Stimulated activated naive B cell treated with anti-CD40 and anti-IgM and Interleukin-4, amounts not matched to agents 10 μg/mL and 1 μg/mL and 100 μg/mL, for 72 hours (primary cell): ENCODE measurements around the gene FYB2.

Experiments used
- ATAC-seq, 2 donors: fragments of 150-1000 bp; cut with Tn5 transposase; replicated peaks; 2 replicates each; pipeline ENCODE4 v1.10.0; 2021; ENCODE audit warnings: moderate library complexity in 1 of 2
- DNase-seq: peaks from one replicate; pipeline ENCODE4 v3.0.0; 2021
- H3K27ac Mint-ChIP-seq: one replicate; pipeline ENCODE4 v1.8.0; 2022; ENCODE audit warnings: mild to moderate bottlenecking, mixed read lengths
- H3K27me3 Mint-ChIP-seq, 2 donors: one replicate each; pipeline ENCODE4 v1.8.0; 2022; ENCODE audit warnings: mixed read lengths in 2 of 2
- H3K36me3 Mint-ChIP-seq, 2 donors: one replicate each; pipeline ENCODE4 v1.8.0; 2022; ENCODE audit warnings: mixed read lengths in 2 of 2, mild to moderate bottlenecking in 1 of 2
- H3K4me1 Mint-ChIP-seq, 2 donors: one replicate each; pipeline ENCODE4 v1.8.0; 2022; ENCODE audit warnings: mixed read lengths in 2 of 2, mild to moderate bottlenecking in 1 of 2
- H3K4me3 Mint-ChIP-seq, 2 donors: one replicate each; pipeline ENCODE4 v1.8.0; 2022; ENCODE audit warnings: mild to moderate bottlenecking in 2 of 2, mixed read lengths in 2 of 2, moderate library complexity in 1 of 2
- H3K9me3 Mint-ChIP-seq, 2 donors: one replicate each; pipeline ENCODE4 v1.8.0; 2022; ENCODE audit warnings: mixed read lengths in 2 of 2, mild to moderate bottlenecking in 1 of 2

The FYB2 gene, protein sequence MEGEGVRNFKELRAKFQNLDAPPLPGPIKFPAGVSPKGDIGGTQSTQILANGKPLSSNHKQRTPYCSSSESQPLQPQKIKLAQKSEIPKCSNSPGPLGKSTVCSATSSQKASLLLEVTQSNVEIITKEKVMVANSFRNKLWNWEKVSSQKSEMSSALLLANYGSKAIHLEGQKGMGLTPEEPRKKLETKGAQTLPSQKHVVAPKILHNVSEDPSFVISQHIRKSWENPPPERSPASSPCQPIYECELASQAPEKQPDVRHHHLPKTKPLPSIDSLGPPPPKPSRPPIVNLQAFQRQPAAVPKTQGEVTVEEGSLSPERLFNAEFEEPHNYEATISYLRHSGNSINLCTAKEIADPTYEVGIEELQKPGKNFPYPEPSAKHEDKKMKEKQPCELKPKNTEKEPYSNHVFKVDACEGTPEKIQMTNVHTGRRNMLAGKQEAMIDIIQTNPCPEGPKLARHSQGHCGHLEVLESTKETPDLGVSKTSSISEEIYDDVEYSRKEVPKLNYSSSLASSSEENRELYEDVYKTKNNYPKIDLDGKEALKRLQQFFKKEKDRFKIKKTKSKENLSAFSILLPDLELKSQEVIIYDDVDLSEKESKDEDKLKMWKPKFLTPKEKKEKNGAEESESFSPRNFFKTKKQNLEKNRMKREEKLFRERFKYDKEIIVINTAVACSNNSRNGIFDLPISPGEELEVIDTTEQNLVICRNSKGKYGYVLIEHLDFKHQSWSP

DNA sequence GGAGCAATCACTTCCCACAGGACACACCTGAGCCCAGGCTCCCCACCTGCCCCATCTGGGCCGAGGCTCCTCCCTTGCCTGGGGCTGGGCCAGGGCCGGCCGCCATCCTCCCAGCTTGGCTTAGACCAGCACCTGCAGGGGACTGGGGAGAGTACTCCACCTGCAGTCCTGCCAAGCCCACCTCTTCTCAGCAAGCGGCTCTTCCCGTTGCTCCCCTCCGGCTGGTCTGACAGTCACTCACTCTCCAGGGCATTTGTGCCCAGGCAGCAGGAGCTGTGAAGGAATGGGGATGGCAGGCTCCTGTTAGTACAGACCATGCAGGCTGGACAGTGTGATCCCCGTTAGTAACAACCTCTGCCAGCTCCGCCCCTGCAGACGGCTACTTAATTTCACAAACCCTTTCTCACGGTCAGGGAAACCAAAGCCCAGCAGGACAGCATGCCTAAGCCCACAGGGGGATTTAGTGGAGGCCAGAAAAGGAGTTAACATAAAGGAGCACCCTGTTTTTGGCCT, at the start of gene FYB2:
FYB2 (minus strand) TSS at position 18 of the 513 bp plus-strand sequence. CDS start 114 bp downstream, outside the sequence.
- peaks cover 0 to 5% of the 10 kb centered on the region in 2 donors for H3K36me3 Mint-ChIP-seq
- H3K4me1 Mint-ChIP-seq: peaks cover 5% of the 10 kb centered on the region in 2 donors
- H3K27ac Mint-ChIP-seq: no peak within 1 kb of the TSS
- H3K27me3 Mint-ChIP-seq: peaks cover 26 to 33% of the 10 kb centered on the region in 2 donors
- peaks cover 6 to 7% of the 10 kb centered on the region in 2 donors for H3K9me3 Mint-ChIP-seq
- DNase-seq: no peak
- ATAC-seq: no peak
- no peak within 1 kb of the TSS for H3K4me3 Mint-ChIP-seq

DNA sequence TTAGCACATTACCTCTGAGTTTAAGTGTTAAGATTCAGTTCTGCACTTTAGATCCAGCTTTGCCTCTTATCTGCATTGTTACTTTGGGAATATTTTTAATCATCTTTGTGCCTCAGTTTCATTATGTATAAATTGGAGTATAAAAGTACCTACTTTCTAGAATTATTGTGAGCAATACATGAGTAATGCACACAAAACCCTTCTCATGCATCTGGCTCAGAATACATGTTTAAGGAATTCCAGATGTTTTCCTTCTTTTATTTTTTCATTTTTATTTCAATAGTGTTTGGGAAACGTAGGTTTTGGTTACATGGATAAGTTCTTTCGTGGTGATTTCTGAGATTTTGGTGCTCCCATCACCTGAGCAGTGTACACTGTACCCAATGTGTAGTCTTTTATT, 49.6 kb upstream of the FYB2 start:
- ATAC-seq (no peak), DNase-seq (no peak)
- H3K4me3 Mint-ChIP-seq: no peak overlapping the region
- H3K36me3 Mint-ChIP-seq: no peaks in the 10 kb centered on the region
- H3K9me3 Mint-ChIP-seq: no peaks in the 10 kb centered on the region
- H3K4me1 Mint-ChIP-seq: no peaks in the 10 kb centered on the region
- no peak overlapping the region for H3K27ac Mint-ChIP-seq
- H3K27me3 Mint-ChIP-seq: peaks cover 0 to 15% of the 10 kb centered on the region in 2 donors

DNA sequence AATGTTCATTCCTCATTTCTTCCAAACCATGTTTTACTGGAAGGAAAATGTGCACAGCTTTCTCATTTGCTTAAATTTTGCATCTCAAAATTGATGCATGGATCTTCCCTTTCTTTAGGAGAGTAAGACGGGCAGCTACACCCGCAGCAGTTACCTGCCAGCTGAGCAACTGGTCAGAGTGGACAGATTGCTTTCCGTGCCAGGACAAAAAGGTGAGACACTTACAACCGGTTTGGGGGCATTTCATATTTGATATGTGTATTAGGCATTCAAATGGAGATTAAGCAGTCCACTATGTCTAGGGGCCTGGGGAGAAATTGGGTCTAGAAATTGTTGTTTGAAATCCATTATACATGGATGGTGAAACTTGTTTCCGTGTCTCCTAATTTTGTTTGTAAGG, 48.3 kb upstream of the FYB2 start:
- Mint-ChIP-seq H3K4me1 (no peaks in the 10 kb centered on the region), H3K27me3 (peaks cover 0 to 15% of the 10 kb centered on the region in 2 donors), H3K27ac (no peak overlapping the region), H3K9me3 (no peaks in the 10 kb centered on the region), H3K36me3 (no peaks in the 10 kb centered on the region), H3K4me3 (no peak overlapping the region)
- DNase-seq (no peak), ATAC-seq (no peak)

DNA sequence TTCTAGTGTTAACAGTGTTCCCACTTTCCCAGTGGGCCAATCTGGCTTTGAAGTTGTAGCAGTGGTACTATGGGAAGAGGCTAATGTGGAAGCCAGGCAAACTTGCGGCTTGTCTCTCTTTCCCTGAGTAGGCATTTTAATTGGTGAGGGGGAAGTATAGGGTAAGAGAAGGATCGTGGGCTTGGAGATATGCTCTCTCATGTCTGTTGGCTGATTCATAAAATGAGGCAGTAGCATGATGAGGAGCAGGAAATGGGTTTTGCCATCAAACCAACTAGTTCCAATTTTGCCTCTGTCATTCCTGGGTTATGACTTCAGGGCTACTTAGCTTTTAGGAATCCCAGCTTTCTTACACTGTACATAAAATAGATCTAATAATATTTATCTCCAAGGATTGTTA, 47.5 kb upstream of the FYB2 start:
- H3K4me3 Mint-ChIP-seq: no peak overlapping the region
- no peaks in the 10 kb centered on the region for H3K4me1 Mint-ChIP-seq
- DNase-seq: no peak
- peaks cover 0 to 15% of the 10 kb centered on the region in 2 donors for H3K27me3 Mint-ChIP-seq
- no peaks in the 10 kb centered on the region for H3K9me3 Mint-ChIP-seq
- H3K36me3 Mint-ChIP-seq: no peaks in the 10 kb centered on the region
- no peak for ATAC-seq
- no peak overlapping the region for H3K27ac Mint-ChIP-seq

DNA sequence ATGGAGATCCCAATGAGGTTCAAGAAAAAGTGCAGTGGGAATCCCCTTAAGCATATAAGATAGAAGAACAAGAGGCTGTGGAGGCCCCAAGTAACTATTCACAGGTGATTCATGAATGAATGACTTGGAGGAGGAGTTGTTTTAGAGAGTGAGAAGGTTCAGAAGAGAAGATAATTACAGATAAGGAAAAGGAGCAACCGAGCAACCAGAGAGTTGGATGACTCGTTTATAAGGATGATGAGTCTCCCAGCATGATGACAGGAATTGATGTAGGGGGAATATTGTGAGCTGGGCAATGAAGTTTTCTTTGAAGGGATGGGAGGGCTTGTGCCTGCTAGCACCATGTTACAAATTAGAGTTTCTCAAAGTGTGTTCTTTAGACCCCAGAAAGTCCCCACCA, 45.2 kb upstream of the FYB2 start:
- ATAC-seq (no peak), DNase-seq (no peak)
- H3K4me1 Mint-ChIP-seq: no peaks in the 10 kb centered on the region
- no peak overlapping the region for H3K4me3 Mint-ChIP-seq
- H3K9me3 Mint-ChIP-seq: peaks cover 2 to 4% of the 10 kb centered on the region in 2 donors
- H3K27me3 Mint-ChIP-seq: peaks cover 0 to 5% of the 10 kb centered on the region in 2 donors
- H3K36me3 Mint-ChIP-seq: no peaks in the 10 kb centered on the region
- no peak overlapping the region for H3K27ac Mint-ChIP-seq

DNA sequence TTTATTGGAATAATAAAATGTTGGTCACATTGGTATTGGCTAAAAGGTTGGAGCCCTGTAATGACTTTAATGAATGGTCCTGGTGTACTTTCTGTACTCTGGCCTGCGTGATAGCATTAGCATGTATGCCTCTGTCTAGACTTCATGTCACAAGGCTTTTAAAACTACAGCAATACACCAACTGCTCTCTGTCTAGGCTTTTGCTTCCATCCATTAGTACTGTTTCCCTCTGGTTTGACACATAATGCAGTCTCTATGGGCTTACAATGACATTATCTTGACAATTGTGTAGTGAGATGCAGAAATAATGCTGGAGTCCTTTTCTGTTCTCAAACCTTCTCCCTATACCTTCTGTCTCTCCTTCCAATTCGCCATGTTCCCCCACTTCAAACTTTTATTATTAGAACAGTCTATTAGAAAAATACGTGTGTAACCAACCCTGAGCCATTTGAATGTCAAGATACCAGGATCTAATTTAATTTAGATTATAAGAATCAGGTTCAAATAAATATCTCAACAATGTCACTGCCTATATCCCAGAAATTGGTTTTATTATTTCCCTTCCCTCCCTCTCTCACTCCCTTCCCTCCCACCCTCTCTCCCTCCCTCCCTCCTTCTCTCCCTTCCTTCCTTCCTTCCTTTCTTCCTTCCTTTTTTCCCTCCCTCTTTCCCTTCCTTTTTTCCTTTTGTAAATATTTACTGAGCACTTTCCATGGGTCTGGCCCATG, 44.2 kb upstream of the FYB2 start:
- Mint-ChIP-seq H3K4me3 (no peak overlapping the region), H3K27me3 (peaks cover 0 to 5% of the 10 kb centered on the region in 2 donors), H3K9me3 (peaks cover 2 to 4% of the 10 kb centered on the region in 2 donors), H3K36me3 (no peaks in the 10 kb centered on the region), H3K27ac (no peak overlapping the region), H3K4me1 (no peaks in the 10 kb centered on the region)
- DNase-seq: no peak
- no peak for ATAC-seq

DNA sequence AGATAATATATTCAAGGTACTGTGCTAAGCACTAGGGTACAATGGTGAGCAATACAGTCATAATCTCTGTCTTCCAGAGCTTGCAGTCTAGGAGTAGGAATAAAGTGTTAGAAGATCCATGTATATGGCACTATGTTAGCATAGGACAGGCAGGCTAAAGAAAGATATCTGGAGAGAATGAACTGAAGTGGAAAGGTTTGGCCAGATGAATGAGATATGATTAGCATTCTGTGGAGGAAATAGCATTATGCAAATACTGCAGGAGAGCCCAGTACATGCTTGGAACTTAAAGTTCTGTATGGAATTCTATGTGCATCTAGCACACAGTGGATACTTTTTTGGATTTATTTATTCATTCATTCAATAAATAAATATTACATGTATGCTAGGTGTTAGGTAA, 40.1 kb upstream of the FYB2 start:
- Mint-ChIP-seq H3K27me3 (peaks cover 0 to 6% of the 10 kb centered on the region in 2 donors), H3K4me3 (no peak overlapping the region), H3K36me3 (no peaks in the 10 kb centered on the region), H3K27ac (no peak overlapping the region), H3K9me3 (peaks cover 2 to 4% of the 10 kb centered on the region in 2 donors), H3K4me1 (no peaks in the 10 kb centered on the region)
- ATAC-seq (no peak), DNase-seq (no peak)

DNA sequence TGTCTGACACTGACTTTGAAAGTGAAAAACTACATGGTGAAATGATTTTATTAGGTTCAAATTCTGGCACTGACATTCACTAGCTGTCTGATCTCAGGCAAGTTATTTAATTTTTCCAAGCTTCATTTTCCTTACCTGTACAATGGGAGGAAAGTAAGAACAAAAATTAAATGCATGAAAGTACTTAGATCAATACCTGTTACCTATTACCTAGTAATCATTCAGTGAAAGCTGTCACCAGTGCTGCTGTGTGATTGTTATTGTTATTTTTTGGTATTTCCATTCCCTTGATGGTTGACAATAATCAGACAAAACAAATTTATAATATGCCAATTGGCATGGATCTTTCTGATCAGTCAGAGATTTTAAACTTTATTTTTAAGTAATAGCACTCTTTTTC, 37.0 kb upstream of the FYB2 start:
- ATAC-seq: no peak
- no peak overlapping the region for H3K27ac Mint-ChIP-seq
- peaks cover 12 to 13% of the 10 kb centered on the region in 2 donors for H3K27me3 Mint-ChIP-seq
- DNase-seq: no peak
- no peaks in the 10 kb centered on the region for H3K36me3 Mint-ChIP-seq
- no peaks in the 10 kb centered on the region for H3K4me1 Mint-ChIP-seq
- H3K9me3 Mint-ChIP-seq: peaks cover 2 to 4% of the 10 kb centered on the region in 2 donors
- no peak overlapping the region for H3K4me3 Mint-ChIP-seq

DNA sequence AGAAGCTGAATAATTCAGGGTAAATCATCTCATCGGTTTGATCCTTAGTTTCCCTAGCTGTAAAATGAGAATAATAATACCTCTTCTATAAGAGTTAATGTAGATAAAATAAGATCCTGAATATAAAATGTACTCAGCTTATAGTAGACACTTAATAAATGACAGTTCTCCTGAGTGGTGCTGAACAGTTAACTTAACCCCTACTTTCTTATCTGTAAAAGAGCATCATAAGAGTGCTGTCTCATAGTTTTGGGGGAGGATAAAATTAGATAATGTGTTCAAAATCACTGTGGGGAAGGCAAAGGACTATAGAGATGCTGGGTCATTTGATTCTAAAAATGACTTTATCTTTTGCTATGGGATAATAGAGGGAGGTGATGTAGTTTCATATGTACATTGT, 36.0 kb upstream of the FYB2 start:
- no peaks in the 10 kb centered on the region for H3K36me3 Mint-ChIP-seq
- no peak overlapping the region for H3K27ac Mint-ChIP-seq
- H3K9me3 Mint-ChIP-seq: no peaks in the 10 kb centered on the region
- no peak overlapping the region for H3K4me3 Mint-ChIP-seq
- DNase-seq: no peak
- no peak for ATAC-seq
- no peaks in the 10 kb centered on the region for H3K4me1 Mint-ChIP-seq
- peaks cover 12 to 13% of the 10 kb centered on the region in 2 donors for H3K27me3 Mint-ChIP-seq

DNA sequence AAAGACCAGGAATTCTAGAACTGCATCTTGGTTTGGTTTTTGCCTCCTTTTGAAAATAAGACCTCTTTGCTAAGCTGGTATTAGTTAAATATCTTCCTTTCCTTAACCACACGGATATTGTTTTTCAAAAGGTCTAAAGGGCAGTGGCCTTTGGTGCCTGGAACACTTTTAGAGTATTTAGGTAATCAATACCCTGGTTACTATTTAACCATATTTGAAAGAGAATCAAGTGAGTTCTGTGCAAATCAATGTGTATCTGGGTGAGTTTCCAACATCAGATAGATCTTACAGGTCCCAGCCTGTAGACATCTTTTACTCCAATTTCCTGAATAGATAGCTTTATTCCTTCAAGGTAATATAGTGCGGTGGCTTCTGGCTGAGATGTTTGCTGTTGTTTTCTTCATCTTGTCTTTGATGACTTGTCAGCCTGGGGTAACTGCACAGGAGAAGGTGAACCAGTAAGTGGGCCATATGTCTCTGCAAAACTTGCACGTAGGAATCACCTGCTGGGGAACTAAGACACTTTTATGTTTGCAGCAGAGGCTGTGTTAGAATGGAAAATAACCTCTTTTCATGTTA, 35.4 kb upstream of the FYB2 start, which contains the start of gene C8A:
C8A (plus strand) TSS at position 277 of the 579 bp plus-strand sequence; CDS start at position 382, 105 bp downstream.
- no peaks in the 10 kb centered on the region for H3K4me1 Mint-ChIP-seq
- H3K4me3 Mint-ChIP-seq: no peak within 1 kb of the TSS
- no peaks in the 10 kb centered on the region for H3K36me3 Mint-ChIP-seq
- no peak within 1 kb of the TSS for H3K27ac Mint-ChIP-seq
- no peak for ATAC-seq
- no peak for DNase-seq
- peaks cover 12 to 13% of the 10 kb centered on the region in 2 donors for H3K27me3 Mint-ChIP-seq
- no peaks in the 10 kb centered on the region for H3K9me3 Mint-ChIP-seq

DNA sequence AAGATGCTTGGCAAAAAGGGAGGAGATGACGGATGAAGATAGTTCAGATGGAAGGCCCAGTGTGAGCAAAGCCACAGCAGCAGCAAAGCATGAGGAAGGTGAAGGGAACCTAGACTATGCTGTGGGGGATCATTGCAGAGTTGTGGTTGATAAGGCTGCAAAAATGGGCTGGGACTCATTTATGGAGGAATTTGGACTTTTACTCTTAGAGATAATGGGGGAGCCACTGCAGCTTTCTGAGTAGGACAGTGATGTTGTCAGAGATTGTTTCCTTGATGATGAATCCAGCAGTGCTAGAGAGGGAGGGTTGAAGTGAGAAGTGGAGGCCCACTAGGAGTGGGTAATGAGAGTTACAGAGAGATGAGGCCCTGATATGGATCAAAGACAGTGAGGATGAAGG, 33.3 kb upstream of the FYB2 start:
- H3K4me1 Mint-ChIP-seq: no peaks in the 10 kb centered on the region
- H3K9me3 Mint-ChIP-seq: no peaks in the 10 kb centered on the region
- H3K36me3 Mint-ChIP-seq: no peaks in the 10 kb centered on the region
- no peak overlapping the region for H3K4me3 Mint-ChIP-seq
- DNase-seq (no peak), ATAC-seq (no peak)
- H3K27ac Mint-ChIP-seq: no peak overlapping the region
- peaks cover 13 to 15% of the 10 kb centered on the region in 2 donors for H3K27me3 Mint-ChIP-seq

DNA sequence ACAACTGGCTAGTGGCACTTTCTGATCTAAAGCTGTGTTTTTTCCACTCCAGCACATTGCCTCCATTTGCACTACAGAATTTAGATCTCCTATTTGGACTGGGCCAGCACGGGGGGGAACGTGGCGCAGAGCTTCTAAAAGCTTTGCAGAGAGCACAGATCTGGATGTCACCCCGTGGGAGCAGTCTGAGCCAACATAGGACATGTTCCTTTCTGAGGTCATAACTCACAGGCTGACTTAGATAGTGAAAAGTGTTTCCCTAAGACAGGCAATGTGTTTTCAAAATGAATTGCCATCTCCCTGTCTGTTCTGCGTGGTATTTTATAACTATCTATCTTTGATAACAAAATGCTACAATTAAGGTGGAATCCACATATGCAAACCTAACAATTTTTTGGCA, 31.7 kb upstream of the FYB2 start:
- no peaks in the 10 kb centered on the region for H3K4me1 Mint-ChIP-seq
- H3K9me3 Mint-ChIP-seq: no peaks in the 10 kb centered on the region
- DNase-seq: no peak
- no peak overlapping the region for H3K4me3 Mint-ChIP-seq
- no peaks in the 10 kb centered on the region for H3K36me3 Mint-ChIP-seq
- no peak overlapping the region for H3K27ac Mint-ChIP-seq
- ATAC-seq: no peak
- H3K27me3 Mint-ChIP-seq: peaks cover 20 to 22% of the 10 kb centered on the region in 2 donors

DNA sequence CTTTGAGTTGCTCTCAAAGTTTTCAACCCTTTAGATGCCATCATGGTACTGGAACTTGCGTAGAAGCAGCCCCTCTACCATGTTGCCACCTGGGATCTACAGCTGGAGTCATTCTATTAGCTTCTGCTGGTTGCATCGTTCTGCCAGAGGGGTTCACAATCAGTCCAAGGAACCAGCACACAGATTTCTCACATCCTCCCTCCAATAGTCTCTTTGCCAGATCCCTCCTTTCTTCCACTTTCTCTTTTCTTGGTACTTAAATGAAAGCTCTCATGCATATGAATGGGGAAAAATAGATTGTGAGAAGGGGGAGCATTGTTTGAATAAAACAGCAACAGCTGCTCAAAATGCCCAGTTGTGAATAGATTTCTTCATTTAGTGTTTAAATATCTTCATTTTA, 31.2 kb upstream of the FYB2 start:
- no peaks in the 10 kb centered on the region for H3K4me1 Mint-ChIP-seq
- no peak overlapping the region for H3K4me3 Mint-ChIP-seq
- no peak for DNase-seq
- H3K9me3 Mint-ChIP-seq: no peaks in the 10 kb centered on the region
- H3K27ac Mint-ChIP-seq: no peak overlapping the region
- peaks cover 23 to 26% of the 10 kb centered on the region in 2 donors for H3K27me3 Mint-ChIP-seq
- no peaks in the 10 kb centered on the region for H3K36me3 Mint-ChIP-seq
- ATAC-seq: no peak

DNA sequence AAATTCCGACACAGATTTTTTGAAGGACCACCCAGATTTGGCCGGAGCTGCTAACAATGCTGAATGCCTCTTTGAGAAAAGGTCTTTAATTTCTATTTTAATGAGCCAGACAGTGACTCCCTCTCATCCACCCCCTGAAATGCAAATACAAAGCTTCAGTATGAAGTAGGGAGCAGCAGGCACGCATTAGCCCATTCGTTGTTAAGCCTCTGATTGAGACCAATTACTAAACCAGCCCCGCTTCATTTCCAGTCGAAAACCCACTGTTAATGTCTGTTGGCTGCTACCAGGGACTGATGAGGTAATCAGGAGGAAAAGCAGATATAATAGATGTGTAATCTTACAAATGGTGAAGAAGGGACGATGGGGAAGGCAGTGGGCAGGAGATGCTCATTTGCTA, 30.5 kb upstream of the FYB2 start:
- Mint-ChIP-seq H3K9me3 (no peaks in the 10 kb centered on the region), H3K36me3 (no peaks in the 10 kb centered on the region), H3K27me3 (peaks cover 20 to 30% of the 10 kb centered on the region in 2 donors), H3K4me3 (no peak overlapping the region), H3K4me1 (no peaks in the 10 kb centered on the region), H3K27ac (no peak overlapping the region)
- no peak for DNase-seq
- ATAC-seq: no peak
